GM21528 (cell line): Measurements from ENCODE around the gene NOL4.
"Not testable (repeated sequence)": the region's sequence is repeated elsewhere in the genome, so short reads cannot be mapped to it uniquely, and the experiment has no call there.

Source experiments
- ATAC-seq: cut with Tn5 transposase; IDR thresholded peaks from one replicate; pipeline ENCODE4 v1.9.1; 2021; ENCODE audit warnings: mild to moderate bottlenecking, moderate library complexity; ENCODE audit not compliant: unreplicated experiment, low FRiP score

The NOL4 gene, protein sequence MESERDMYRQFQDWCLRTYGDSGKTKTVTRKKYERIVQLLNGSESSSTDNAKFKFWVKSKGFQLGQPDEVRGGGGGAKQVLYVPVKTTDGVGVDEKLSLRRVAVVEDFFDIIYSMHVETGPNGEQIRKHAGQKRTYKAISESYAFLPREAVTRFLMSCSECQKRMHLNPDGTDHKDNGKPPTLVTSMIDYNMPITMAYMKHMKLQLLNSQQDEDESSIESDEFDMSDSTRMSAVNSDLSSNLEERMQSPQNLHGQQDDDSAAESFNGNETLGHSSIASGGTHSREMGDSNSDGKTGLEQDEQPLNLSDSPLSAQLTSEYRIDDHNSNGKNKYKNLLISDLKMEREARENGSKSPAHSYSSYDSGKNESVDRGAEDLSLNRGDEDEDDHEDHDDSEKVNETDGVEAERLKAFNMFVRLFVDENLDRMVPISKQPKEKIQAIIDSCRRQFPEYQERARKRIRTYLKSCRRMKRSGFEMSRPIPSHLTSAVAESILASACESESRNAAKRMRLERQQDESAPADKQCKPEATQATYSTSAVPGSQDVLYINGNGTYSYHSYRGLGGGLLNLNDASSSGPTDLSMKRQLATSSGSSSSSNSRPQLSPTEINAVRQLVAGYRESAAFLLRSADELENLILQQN

DNA sequence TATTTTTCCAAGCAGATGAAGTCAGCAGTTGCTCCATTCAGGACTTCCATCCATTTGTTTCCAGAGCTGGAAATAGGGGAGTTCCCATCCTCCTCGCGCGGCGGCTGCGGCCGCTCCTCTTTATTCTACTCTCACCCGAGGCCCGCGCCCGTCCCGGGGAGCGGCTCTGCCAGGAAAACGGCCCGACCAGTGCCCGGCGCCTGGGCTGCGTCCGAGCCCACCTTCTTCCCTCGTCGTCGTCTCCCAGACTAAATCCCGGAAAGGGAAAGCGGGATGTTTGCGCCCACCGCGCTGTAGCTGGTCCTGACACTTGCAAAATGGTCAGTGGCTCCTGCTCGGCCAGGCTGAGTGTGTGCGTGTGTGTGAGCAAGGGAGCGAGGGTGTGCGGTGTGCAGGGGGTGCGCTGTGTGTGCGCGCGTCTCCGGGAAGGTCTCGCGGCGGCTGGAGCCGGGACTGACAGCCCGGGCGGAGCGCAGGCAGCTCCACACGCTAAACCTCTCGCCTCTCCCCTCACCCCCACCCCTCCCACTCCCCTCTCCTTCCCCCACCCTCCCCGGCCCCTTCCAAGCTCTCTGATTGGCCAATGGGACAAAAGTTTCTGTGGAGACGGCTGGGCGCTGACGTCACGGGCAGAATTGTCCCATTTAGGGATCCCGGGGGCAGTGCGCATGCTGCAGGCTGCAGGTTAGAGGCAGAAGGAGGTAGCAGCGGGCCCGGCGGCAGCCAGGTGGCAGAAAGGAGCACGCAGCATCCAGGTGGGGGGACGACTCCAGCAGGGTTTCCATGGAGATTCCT, at the start of gene NOL4:
TSS of gene NOL4 (minus strand) at position 491 of the 795 bp plus-strand sequence. CDS start 1,660 bp downstream, outside the sequence.
- ATAC-seq = no peak

DNA sequence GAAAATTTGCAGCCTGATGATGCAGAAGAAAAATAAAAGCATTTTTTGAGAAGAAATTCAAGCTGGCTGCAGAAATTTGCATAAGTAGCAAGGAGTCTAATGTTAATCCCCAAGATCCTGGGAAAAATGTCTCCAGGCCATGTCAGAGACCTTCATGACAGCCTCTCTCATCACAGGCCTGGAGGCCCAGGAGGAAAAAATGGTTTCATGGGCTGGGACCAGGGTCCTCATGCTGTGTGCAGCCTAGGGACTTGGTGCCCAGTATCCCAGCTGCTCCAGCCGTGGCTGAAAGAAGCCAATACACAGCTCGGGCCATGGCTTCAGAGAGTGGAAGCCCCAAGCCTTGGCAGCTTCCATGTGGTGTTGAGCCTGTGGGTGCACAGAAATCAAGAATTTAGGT, 41.3 kb upstream of the NOL4 start:
- not testable (repeated sequence) for ATAC-seq

DNA sequence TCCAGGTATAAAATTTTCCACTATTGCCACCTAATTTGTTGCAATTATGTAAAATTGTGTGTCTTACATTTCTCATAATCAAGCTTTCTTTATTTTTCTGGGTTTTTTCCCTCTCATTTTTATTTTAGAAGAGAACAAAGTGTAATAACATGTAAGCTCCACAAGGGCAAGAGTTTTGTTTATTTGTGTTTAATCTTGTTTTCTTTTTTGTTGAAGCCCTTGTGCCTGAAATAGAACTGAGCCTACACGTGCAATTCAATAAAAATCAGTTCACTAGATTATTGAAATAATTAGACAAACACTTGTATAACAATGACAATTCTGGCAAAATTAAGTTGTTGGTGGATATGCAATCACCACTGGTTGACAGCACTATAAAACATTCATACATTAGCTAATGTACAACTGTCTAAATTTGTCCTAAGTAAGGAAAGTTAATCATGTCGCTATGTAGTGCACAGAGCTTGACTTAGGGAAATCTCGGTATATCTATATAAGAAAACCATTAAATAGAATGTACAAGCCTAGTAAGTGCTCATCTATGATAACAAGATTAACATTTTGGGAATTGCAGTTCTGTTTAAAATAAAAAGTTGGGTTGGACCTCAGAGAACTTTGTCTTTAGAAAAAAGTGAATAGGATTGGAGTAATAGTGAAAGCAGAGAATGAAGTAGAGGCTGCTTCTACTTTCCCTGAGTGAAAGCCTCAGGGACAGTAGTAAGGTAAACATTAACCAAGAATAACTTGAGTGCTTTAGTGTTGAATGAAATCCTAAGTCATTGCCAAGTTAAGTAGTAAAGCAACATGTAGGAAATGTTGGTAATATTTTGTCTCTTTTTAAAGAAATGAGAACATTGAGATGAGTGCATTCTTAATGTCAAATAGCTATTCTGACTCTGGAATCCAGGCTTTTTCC, 37.4 kb upstream of the NOL4 start:
- peak; percentile 61 for ATAC-seq

DNA sequence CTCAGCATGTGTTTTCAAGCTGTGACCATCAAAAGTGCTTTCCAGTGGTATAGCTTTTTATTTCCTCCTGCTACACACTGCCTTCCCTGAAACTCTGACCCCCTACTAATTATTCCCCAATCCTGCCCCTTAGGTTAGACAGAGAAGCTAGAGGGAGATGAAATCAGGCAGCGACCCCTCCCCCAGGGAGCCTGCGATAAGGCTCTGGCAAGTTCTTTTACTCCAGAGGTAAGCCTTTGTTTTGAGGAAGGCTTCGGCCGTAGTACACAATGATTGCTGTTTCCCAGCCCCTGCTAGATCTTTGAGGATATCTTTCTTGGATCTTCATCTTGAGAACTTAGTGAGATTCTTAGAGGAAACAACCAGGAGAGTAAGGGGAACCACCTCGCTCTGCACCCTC, 33.5 kb upstream of the NOL4 start:
- no peak for ATAC-seq

DNA sequence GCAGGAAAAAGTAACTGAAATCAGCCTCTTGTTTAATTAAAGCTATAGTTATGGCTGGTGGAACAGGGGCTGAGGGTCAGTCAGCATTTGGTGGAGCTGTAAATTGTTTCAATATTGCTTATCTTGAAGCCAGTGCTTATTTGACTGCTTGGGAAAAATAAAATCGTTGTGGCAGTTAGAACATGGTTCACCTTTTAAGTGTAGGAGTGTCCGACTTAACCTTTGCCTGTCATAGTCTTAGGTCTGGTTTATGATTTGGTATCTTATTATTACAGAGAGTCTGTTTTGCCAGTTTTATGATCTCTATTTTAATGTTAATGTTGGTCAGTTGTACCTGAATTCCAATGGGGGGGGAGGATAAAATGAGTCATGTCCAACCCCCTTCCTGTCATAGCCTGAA, 27.2 kb upstream of the NOL4 start:
- no peak for ATAC-seq

DNA sequence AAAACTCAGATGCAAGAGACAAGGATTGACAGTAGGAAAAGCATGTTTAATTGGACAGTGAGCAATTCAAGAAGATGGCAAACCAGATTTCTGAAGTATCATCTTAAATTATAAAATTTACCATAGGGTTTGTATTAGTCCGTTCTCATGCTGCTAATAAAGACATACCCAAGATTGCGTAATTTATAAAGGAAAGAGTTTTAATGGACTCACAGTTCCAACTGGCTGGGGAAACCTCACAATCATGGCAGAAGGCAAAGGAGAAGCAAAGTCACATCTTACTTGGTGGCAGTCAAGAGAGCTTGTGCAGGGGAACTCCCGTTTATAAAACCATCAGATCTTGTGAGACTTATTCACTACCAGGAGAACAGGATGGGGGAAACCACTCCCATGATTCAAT, 24.0 kb upstream of the NOL4 start:
- no peak for ATAC-seq

DNA sequence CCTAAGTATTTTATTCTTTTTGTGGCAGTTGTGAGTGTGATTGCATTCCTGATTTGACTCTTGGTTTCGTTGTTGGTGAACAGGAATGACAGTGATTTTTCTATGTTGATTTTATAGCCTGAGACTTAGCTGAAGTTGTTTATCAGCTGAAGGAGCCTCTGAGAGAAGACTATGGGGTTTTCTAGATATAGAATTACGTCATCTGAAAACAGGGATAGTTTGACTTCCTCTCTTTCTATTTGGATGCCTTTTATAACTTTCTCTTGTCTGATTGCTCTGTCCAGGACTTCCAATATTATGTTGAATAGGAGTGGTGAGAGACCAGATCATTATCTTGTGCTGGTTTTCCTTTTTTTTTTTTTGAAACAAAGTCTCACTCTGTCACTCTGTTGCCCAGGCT, 18.0 kb upstream of the NOL4 start:
- no peak for ATAC-seq

DNA sequence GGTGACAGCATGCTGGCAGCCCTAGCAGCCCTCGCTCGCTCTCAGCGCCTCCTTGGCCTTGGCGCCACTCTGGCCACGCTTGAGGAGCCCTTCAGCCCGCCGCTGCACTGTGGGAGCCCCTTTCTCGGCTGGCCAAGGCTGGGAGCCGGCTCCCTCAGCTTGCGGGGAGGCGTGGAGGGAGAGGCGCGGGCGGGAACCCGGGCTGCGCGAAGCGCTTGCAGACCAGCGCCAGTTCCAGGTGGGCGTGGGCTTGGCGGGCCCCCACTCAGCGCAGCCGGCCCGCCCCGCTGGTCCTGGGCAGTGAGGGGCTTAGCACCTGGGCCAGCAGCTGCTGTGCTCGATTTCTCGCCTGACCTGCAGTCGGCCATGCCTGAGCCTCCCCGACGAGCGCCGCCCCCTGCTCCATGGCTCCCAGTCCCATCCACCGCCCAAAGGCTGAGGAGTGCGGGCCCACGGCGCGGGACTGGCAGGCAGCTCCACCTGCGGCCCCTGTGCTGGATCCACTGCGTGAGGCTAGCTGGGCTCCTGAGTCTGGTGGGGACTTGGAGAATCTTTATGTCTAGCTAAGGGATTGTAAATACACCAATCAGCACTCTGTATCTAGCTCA, 9.2 kb upstream of the NOL4 start:
- ATAC-seq = not testable (repeated sequence)

DNA sequence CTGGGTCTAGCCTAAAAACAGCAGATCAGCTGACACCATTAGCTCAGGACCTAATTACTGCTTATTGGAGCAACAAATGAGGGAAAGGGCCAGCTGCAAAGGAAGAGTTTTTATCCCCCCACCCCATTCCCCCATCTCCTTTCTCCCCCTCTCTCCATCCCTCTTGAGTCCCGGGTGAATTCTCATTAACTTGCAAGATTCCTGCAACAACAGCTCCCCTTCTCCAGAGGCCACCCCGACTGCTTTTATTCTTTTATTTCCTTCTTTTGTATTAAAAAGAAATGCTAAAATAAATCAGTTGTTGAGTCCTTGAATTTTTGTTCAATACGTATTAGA, 473 bp upstream of the NOL4 start:
- ATAC-seq = no peak

DNA sequence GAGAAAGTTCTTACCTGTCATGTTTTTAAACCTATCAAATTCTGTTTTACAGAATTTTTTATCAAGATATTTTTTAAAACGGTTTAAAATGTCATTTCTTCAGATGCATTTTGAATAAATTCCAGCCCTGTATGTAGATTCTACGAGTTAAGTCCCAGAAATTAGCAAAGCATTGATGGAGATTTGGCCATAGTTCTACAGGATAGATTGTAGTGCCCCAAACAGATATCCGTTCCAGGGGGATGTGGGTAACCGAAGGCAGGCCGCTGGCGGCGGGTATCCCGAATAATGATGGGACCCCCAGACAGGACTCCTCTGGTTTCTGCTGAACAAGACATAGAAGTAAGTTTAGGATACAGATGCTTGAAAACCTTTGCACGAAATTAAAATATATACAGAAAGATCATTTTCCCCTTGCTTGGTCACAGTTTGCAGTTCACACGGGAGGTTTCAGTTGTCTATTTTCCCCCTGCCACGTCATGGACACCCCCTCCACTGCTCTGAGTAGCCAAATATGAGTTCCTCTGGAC, 755 bp downstream of the NOL4 start:
- ATAC-seq = no peak

DNA sequence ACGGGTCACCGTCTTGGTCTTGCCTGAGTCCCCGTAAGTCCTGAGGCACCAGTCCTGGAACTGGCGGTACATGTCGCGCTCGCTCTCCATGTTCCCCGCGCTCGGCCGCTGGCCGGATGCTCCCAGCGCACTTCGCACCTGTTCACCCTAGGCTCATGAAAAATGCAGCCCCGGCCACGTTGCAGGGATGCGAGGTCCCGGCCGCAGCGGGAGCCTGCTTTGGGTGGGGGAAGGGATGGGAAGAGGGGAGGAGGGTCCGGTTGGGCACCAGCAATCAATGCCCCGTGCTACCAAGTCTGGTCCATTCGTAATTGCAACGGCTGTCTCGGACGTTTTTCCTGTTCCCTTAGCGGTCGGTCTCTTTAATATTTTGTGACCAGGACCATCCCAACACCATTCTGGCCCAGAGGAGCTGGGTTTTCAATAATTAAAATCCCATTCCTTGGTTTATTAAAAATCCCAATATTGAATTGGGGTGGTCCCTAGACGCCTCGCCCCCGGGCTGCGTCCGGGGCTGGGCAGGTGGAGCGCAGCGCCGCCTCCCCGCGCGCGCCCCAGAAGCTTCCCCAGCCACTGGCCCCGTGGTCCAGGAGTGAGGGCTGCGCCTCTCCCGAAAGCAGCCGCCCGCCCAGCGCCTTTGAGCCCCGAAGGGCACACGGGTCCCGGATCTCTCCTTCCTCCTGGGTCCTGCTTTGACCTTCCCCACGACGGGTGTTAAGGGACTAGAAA, 1.4 kb downstream of the NOL4 start:
- no peak for ATAC-seq

DNA sequence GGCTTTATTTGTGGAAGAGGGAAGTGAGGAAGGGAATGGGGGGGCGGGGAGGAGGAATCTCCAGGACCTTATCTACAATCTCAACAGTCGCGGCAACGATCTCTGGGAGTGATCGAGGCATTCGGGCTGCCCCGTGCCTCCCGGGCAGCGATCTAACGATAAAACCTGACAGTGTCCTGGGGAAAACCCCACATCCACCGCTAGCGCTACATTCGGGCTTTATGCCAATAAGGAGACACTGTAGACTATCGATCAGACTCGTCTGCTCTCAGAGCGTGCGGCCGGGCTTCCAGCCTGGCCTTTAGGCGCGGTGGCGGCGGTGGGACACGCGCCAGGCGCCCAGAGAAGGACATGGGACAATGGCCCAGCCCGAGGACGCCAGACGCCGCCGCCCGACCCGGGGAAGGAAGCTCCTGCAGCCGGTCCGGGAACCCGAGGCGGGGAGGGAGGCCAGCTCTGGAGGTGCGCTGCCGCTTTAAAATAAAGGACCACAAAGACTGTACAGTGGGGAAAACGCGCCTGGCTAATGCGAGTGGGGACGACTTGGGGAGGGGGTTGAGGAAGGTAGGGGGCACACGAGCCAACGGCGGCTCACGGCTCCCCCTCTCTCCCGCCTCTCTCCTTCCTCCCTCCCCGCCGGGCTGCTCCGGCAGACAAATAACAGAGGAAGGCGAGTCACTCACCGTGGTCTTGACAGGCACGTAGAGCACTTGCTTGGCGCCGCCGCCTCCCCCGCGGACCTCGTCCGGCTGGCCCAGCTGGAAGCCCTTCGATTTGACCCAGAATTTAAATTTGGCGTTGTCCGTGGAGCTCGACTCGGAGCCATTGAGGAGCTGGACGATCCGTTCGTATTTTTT, 2.2 kb downstream of the NOL4 start:
- ATAC-seq = no peak

DNA sequence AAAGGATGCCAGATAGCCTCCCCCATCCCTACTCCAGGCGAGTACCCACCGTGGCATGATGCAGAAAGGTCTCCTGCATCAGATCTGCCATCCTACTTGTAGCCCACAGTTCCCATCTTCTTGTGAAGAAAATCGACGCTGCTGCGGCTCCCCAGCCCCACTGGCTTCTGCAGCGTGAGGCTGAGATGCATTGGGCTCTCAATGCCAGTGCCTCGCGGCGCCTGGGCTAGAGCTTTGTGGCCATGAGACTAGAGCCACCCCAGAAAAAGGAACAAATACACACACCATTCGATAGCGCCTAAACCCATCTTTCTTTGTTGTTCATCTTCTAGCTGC, 2.8 kb downstream of the NOL4 start:
- ATAC-seq = no peak

DNA sequence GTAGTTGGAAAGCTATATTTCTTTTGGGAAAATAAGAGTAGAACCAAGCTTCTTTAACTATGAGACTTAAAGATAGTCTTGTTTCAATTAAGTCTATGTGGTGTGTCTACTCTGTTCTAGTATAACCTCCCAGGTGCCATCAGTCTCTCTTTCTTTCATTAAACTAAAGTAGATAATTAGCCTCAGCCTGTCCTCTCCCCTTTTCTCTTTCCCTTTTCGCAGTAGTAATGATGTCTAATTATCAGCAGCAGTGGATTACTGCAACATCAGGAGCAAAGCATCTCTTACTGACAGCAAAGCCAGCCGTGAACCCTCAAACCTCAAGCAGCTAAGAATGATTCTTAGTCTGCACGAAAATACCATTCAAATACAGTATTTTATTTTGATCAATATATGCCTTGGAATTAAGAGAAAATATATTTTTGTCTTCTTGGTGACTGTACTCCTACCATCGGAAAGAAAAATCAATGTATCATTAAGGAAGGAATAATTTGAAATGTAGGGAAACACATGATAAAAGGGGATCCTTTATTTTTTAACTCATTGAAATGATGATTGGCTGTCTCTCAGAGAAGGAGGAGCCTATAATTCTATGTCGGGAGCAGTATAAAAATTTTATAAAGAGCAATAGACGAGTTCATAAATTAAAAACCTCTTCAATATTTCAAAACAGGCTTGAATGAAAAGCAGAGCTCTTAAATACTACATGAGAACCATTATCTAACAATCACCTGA, 4.5 kb downstream of the NOL4 start:
- ATAC-seq = no peak

DNA sequence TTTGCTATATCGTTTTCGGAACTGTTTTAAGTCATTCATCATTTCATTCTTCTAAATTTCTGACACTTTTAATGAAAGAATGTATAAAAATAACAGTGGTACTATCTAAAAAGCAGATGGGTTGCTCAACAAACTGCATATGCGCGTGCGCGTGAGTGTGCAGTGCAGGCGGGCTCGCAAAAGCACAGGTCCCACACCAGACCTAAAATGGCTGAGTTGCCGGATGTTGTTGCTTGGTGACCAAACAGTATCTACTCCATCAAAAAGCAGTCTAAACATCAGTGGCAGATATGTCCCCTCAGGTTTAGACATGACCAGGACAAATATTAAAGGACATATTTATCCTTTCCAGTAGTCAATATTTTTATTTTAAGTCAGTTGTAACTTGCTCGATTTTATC, 5.1 kb downstream of the NOL4 start:
- ATAC-seq = no peak

DNA sequence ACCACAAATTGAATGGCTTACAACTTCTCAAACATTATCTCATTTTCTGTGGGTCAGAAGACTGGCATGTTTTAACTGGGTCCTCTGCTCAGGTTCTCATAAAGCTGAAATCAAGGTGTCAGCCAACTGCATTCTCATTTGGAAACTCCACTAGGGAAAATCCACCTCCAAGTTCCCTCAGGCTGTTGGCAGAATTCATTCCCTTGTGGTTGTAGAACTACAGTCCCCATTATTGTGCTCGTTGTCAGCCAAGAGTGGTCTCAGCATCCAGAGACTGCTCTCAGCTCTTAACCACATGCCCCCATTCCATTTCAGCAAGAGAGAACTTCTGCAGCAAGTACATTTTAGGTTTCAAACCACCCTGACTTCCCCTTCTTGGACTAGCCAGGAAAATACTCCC, 12.2 kb downstream of the NOL4 start:
- no peak for ATAC-seq

DNA sequence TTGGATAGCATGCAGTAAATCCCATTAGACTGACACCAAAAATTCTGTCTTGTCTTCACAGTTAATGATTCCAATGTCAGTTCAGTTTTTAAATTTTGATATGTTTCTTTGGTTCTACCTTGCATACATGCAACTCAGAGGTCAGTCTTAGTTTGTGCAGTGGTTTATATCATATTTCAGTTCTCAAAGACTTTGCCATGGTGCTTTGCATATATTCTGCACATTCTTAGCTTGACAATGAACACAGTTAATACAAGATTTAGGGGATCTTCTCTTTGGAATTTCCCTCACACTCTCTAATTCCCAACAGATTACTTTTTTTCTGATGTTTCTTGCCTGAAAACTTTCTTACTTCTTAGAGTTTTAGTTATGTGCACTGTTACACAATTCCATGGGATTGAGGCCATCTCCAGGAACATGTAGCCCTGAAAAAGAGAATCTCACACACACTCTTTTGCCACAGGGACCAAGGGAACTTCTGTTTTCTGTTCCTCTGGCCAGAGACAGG, 17.3 kb downstream of the NOL4 start:
- no peak for ATAC-seq
